BJ (cell line): ENCODE results near the gene MACO1. TPM values are rescaled to one million over a fixed set of nuclear protein-coding genes. Genes with fewer than 3 reads are reported as not detected.

ENCODE experiments used
- CTCF ChIA-PET: fragments of 350-600 bp; formaldehyde crosslinking; extraction: SDS; loops from one replicate; lab custom pipeline; 2021; ENCODE audit warnings: antibody characterized with exemption, inconsistent platforms; lab: Yijun Ruan, JAX
- POLR2A ChIA-PET: fragments of 300-600 bp; sonication (Branson Sonifier 250); formaldehyde crosslinking; extraction: SDS; loops from one replicate; lab custom pipeline; 2021; ENCODE audit warnings: antibody characterized with exemption; lab: Charles Lee
- DNase-seq: peaks from one replicate; pipeline ENCODE4 v3.0.0-alpha.2; 2011; ENCODE audit warnings: low read depth
- H3K27me3 ChIP-seq: 2 replicates; pipeline ENCODE4 v1.6.0; 2011; ENCODE audit warnings: low read length; ENCODE audit not compliant: control insufficient read depth, insufficient read depth
- H3K36me3 ChIP-seq: 2 replicates; pipeline ENCODE4 v1.5.1; 2011; ENCODE audit warnings: low read length; ENCODE audit not compliant: control insufficient read depth, insufficient read depth
- H3K4me3 ChIP-seq: 2 replicates; pipeline ENCODE4 v1.5.1; 2011; ENCODE audit warnings: low read depth, mild to moderate bottlenecking, control low read depth, low read length
- polyA plus RNA-seq: library from polyadenylated mRNA; depleted of rRNA; stranded (reverse); fragments of >200 nt; gene quantifications from 2 replicates; pipeline ENCODE4 v1.2.3, GENCODE V29; 2011
- TF ChIP-seq, protein P1 (sequence below): IDR thresholded peaks from 2 replicates; pipeline ENCODE4 v1.5.1; 2011; ENCODE audit warnings: low read depth, mild to moderate bottlenecking, control low read depth, inconsistent platforms, low read length, moderate library complexity; ENCODE audit not compliant: insufficient read depth

The MACO1 gene
- polyA plus RNA-seq, 1 experiment = 9.5 TPM

DNA sequence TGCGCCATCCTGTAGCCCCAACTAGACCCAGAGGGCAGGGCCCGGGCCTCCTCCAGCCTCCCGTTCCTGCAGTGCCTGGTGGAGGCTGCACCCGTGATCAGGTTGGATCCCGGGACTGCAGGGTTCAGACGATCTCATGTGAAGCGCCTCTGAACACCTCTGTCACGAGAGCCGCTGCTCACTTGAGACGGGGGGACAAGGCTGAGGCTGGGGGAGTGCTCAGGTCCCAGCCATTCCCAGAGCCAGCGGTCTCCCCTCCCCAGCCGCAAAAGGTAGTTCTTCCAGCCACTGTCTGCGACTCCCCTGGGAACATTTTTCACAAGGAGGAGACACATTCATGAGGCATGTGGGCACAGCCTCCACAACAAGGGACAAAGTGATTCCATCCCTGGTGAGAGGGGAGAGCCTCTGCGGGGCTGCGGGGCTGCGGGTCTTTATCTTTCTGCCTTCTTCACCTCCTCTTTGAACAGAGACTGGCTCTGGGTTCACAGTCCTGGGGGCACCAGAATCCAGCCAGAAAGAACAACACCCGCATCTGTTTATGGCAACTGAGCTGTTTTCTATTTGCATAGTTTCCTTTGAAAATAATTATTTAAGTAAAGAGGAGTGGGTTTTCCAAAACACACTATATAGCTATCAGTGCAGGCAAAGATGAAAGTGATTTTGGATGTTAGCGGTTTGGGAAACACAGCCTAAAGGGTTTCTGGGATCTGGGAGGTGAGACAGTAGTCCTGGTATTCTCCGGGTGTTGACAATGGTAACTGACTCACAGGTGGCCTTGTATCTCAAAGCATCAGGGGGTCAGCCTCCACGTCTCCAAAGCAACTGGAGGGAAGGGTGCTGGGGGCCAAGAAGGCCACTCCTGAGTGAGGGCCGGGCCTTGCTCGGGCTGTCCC is 99.7 kb downstream of the MACO1 start:
- ChIA-PET POLR2A (no interaction called here), CTCF (interaction anchor here (1.6 kb wide), 1 partner anchor 9 kb away, joined by 5 read pairs; no protein-coding TSS in a partner anchor)
- TF ChIP-seq, protein P1, sequence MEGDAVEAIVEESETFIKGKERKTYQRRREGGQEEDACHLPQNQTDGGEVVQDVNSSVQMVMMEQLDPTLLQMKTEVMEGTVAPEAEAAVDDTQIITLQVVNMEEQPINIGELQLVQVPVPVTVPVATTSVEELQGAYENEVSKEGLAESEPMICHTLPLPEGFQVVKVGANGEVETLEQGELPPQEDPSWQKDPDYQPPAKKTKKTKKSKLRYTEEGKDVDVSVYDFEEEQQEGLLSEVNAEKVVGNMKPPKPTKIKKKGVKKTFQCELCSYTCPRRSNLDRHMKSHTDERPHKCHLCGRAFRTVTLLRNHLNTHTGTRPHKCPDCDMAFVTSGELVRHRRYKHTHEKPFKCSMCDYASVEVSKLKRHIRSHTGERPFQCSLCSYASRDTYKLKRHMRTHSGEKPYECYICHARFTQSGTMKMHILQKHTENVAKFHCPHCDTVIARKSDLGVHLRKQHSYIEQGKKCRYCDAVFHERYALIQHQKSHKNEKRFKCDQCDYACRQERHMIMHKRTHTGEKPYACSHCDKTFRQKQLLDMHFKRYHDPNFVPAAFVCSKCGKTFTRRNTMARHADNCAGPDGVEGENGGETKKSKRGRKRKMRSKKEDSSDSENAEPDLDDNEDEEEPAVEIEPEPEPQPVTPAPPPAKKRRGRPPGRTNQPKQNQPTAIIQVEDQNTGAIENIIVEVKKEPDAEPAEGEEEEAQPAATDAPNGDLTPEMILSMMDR = no peak
- H3K36me3 ChIP-seq = no peaks in the 10 kb centered on the region
- DNase-seq = no peak
- no peak overlapping the region for H3K4me3 ChIP-seq
- H3K27me3 ChIP-seq = peaks cover 3% of the 10 kb centered on the region; the same call in 1 of the 2 replicates

DNA sequence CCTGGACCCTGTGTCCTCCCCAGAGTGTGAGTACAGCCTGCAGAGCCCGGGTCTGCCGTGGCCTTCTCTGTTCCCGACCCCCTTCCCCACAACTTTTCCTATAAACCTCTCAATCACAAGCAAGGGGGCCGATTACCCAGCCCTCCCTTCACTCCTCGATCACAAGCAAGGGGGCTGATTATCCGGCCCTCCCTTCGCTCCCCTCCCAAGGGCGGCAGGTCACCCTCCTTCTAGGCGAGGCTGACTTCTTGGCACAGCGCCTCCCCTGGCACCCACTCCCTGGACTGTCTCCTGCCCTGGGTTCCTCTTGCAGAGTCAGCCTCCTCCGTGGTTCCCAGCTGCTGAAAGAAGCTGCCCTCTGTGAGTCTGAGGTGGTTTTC is 100.4 kb downstream of the MACO1 start:
- H3K4me3 ChIP-seq = no peak overlapping the region
- H3K27me3 ChIP-seq = peaks cover 5% of the 10 kb centered on the region; the same call in 1 of the 2 replicates
- no peaks in the 10 kb centered on the region for H3K36me3 ChIP-seq
- CTCF ChIA-PET = interaction anchor here (1.0 to 1.6 kb wide), 2 partner anchors 10 kb away, joined by 4 to 5 read pairs; no protein-coding TSS in a partner anchor
- POLR2A ChIA-PET = no interaction called here
- DNase-seq = no peak
- TF ChIP-seq, protein P1 = no peak

DNA sequence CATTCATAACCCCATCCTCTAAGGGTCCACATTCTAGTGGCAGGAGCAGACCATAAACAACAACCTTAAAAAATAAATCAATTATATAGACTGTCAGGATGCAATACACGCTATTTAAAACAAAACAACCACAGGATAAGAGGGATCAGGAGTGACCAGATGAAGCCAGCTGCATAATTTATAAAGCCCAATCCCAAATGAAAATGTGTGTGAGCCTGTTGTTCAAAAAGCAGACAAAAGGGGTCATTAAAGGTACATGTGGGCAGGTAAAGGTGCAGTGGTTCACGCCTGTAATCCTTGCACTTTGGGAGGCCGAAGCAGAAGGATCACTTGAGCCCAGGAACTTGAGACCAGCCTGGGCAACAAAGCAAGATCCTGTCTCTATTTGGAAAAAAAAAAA is 102.3 kb downstream of the MACO1 start:
- Histone ChIP-seq H3K27me3 (peaks cover 4% of the 10 kb centered on the region; the same call in 1 of the 2 replicates), H3K36me3 (no peaks in the 10 kb centered on the region), H3K4me3 (no peak overlapping the region)
- ChIA-PET CTCF (no interaction called here), POLR2A (no interaction called here)
- TF ChIP-seq, protein P1 = no peak
- DNase-seq = no peak

DNA sequence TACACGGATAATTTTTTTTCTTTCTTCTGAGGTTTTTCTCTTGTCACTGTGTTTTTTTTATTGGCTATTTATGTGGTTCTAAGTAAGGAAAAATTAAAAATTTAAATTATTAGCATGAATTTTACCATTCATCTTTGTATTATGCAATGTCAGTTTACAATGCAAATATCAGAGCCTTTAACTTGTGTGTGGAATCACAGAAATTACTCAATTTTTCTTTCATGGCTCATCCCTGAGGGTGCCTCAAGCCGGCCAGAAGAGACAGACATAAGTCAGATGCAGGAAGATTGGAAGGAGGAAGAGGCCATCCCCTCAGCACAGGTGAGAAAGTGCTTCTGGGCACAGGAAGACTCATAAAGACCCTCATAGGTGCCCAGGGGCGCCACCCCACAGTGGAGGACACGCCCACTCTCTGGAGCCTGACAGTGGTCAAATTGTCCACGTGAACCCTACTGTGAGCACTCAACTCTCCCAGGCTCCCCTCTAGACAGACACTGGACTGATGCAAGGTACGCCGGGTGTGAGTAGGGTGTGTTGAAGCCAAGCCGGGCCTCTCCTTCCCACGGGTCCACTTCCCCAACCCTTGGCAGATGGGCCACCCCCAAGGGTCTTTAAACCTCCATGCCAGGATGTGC is 103.2 kb downstream of the MACO1 start:
- ChIA-PET CTCF (no interaction called here), POLR2A (no interaction called here)
- H3K36me3 ChIP-seq = no peaks in the 10 kb centered on the region
- no peak overlapping the region for H3K4me3 ChIP-seq
- DNase-seq = no peak
- TF ChIP-seq, protein P1 = no peak
- peaks cover 4% of the 10 kb centered on the region; the same call in 1 of the 2 replicates for H3K27me3 ChIP-seq

DNA sequence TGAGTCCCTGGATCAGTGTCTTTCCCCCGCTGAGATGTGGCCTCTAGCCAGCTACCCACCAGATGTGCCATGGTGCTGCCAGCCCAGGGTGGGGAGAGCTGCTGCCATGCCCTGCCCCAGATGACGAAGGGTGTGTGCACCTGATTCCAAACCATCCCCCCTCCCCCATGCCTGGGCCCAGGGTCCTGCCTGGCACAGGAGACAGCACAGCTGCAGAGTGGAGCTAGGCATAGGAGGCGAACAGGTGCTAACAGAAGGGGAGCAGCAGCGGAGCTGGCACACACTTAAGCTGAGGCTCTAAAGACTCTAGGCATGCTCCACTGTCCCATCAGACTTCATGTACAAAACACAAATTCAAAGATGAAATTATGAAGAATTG is 103.7 kb downstream of the MACO1 start:
- ChIA-PET CTCF (no interaction called here), POLR2A (no interaction called here)

More for the DNA sequence above, 103.7 kb downstream of the MACO1 start:
- TF ChIP-seq, protein P1 = no peak
- DNase-seq = no peak
- Histone ChIP-seq H3K4me3 (no peak overlapping the region), H3K36me3 (no peaks in the 10 kb centered on the region), H3K27me3 (peaks cover 4% of the 10 kb centered on the region; the same call in 1 of the 2 replicates)
